Measurements from ENCODE around the gene C1orf94. TPM values are rescaled to one million over a fixed set of nuclear protein-coding genes. Genes with fewer than 3 reads are reported as not detected.

The C1orf94 gene
- total and polyA plus RNA-seq, 2 of the 4 experiments (the other 2 are of a cell fraction) = not detected

- ATAC-seq (ENCODE audit: low read depth) = no peak
- no CpG with 5 or more reads among the region's 6 CpGs for WGBS, 2 experiments (ENCODE audit: extremely low coverage in 2 of 2, insufficient read length in 1 of 2)
- CTCF ChIA-PET = no interaction called here
- H2BK120ac ChIP-seq (ENCODE audit: low read depth, low read length) = no peak overlapping the region
- H4K5ac ChIP-seq (ENCODE audit: low read depth, low read length) = no peak overlapping the region
- intact Hi-C loops (cut with micrococcal nuclease) = no loop called here
- H2BK20ac ChIP-seq (ENCODE audit: low read depth, low read length) = no peak overlapping the region
- no peaks in the 10 kb centered on the region for H3K36me3 ChIP-seq (ENCODE audit: control insufficient read depth, insufficient read depth, low read length)
- H3K9ac ChIP-seq (ENCODE audit: low read depth, low read length) = no peak overlapping the region
- no peak overlapping the region for H3K4ac ChIP-seq (ENCODE audit: low read depth, low read length)
- no peak overlapping the region for H2BK15ac ChIP-seq (ENCODE audit: low read depth, low read length)
- no peak overlapping the region for H4K91ac ChIP-seq (ENCODE audit: insufficient read depth, low read depth, low read length)
- no peak overlapping the region for H2BK5ac ChIP-seq (ENCODE audit: low read depth, low read length, poor library complexity, severe bottlenecking)
- no peaks in the 10 kb centered on the region for H3K79me1 ChIP-seq (ENCODE audit: low read depth in 1 of 2, low read length in 2 of 2)
- no peak overlapping the region for H3K18ac ChIP-seq (ENCODE audit: low read depth, low read length)
- no peak overlapping the region for H2AK5ac ChIP-seq (ENCODE audit: low read depth, low read length)
- H3K27me3 ChIP-seq (ENCODE audit: control insufficient read depth, insufficient read depth, low read length) = no peaks in the 10 kb centered on the region
- no TSS peak for BruUV-seq (replicated peaks)
- no peak overlapping the region for H3K14ac ChIP-seq (replicated peaks; ENCODE audit: low read depth, low read length)
- no peak for DNase-seq
- no peak overlapping the region for H3K23ac ChIP-seq (ENCODE audit: low read depth, low read length)
- no peak overlapping the region for H3K27ac ChIP-seq (ENCODE audit: insufficient read depth, low read length)
- no peak overlapping the region for H2AK9ac ChIP-seq (replicated peaks; ENCODE audit: low read depth, low read length, poor library complexity)
- no peak overlapping the region for H2AFZ ChIP-seq (replicated peaks; ENCODE audit: low read length, poor library complexity)
- H3K56ac ChIP-seq (ENCODE audit: extremely low read depth, insufficient read depth, low read length) = no peak overlapping the region
- H3K9me3 ChIP-seq (ENCODE audit: control insufficient read depth, insufficient read depth, low read length) = peaks cover 3% of the 10 kb centered on the region
- TF ChIP-seq POLR2A (IDR thresholded peaks at IDR 0.05; ENCODE audit: low read depth, low read length) (no peak), RCOR1 (IDR thresholded peaks at IDR 0.05; ENCODE audit: insufficient replicate concordance, low read length) (no peak), RAD21 (IDR thresholded peaks at IDR 0.05; ENCODE audit: low read length) (no peak), RFX5 (IDR thresholded peaks at IDR 0.05; ENCODE audit: low read depth, low read length) (no peak), SMC3 (IDR thresholded peaks at IDR 0.05; ENCODE audit: low read depth, low read length) (no peak), CEBPB (IDR thresholded peaks at IDR 0.05; ENCODE audit: low read depth, low read length) (no peak), BHLHE40 (IDR thresholded peaks at IDR 0.05; ENCODE audit: low read depth, low read length) (no peak)
- TF ChIP-seq, protein P1, sequence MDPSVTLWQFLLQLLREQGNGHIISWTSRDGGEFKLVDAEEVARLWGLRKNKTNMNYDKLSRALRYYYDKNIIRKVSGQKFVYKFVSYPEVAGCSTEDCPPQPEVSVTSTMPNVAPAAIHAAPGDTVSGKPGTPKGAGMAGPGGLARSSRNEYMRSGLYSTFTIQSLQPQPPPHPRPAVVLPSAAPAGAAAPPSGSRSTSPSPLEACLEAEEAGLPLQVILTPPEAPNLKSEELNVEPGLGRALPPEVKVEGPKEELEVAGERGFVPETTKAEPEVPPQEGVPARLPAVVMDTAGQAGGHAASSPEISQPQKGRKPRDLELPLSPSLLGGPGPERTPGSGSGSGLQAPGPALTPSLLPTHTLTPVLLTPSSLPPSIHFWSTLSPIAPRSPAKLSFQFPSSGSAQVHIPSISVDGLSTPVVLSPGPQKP (IDR thresholded peaks at IDR 0.05; ENCODE audit: borderline replicate concordance, low read depth, low read length) = no peak
- in situ Hi-C loops (cut with MboI; ENCODE audit: low sequenced_read_pairs) = no loop called here
- H4K8ac ChIP-seq (ENCODE audit: low read depth in 2 of 2, low read length in 2 of 2) = no peak overlapping the region
- POLR2A ChIA-PET (ENCODE audit: unreplicated experiment) = no interaction called here
- no peak overlapping the region for H3K4me3 ChIP-seq (ENCODE audit: insufficient read depth, low read depth, low read length)
- no peaks in the 10 kb centered on the region for H3K9me1 ChIP-seq (ENCODE audit: insufficient read depth, low read length)
- no peaks in the 10 kb centered on the region for H3K4me1 ChIP-seq (ENCODE audit: control insufficient read depth, insufficient read depth, low read length)
- dilution Hi-C loops (cut with HindIII; ENCODE audit: low sequenced_read_pairs, unreplicated experiment) = no loop called here
- H4K20me1 ChIP-seq (ENCODE audit: insufficient read depth, low read length) = no peaks in the 10 kb centered on the region
- no peak overlapping the region for H3K4me2 ChIP-seq (ENCODE audit: low read depth, low read length)
Measured at GRCh38 chr1:34175744-34176143, 963 bp upstream of the C1orf94 start.
